HG02588 (cell line): Measurements from ENCODE around the gene GNAS-AS1.

Experiments used
- ATAC-seq: cut with Tn5 transposase; IDR thresholded peaks from one replicate; pipeline ENCODE4 v1.9.1; 2021; ENCODE audit warnings: mild to moderate bottlenecking, moderate library complexity; ENCODE audit not compliant: unreplicated experiment

The GNAS-AS1 gene

DNA sequence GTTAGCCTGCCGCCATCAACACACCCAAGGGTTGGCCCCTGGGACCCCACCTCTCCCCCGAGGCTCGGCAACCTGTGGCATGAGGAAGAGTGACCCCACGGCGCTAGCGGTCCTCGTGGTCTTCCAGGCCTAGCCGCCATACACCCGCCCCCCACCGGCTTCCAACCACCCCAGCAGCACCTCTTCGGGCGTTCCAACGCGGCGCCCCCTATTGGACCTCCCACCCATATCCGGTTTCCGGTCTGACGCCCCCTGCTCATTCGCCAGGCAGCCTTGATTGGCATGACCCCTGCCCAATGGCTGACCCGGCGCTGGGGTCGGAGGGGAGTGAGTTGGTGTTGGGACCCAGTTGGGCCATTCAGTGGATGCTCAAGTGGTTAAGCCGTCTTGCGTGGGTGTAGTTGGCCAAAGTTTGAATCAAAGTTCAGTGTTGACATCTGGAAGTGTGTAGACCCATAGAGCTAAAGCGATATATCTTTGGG lies at the start of gene GNAS-AS1:
Gene GNAS-AS1 (minus strand): TSS at position 210 of the 482 bp plus-strand sequence.
- peak; percentile 78 for ATAC-seq

GRCh38 chr20:58900397-58900796 lies 49.7 kb upstream of the GNAS-AS1 start:
- ATAC-seq = no peak

- no peak for ATAC-seq
Observed at GRCh38 chr20:58899512-58899911, 48.8 kb upstream of the GNAS-AS1 start.

- ATAC-seq = no peak
Observed at GRCh38 chr20:58898629-58899408, 48.1 kb upstream of the GNAS-AS1 start.

GRCh38 chr20:58897488-58897887 lies 46.8 kb upstream of the GNAS-AS1 start:
- no peak for ATAC-seq

DNA sequence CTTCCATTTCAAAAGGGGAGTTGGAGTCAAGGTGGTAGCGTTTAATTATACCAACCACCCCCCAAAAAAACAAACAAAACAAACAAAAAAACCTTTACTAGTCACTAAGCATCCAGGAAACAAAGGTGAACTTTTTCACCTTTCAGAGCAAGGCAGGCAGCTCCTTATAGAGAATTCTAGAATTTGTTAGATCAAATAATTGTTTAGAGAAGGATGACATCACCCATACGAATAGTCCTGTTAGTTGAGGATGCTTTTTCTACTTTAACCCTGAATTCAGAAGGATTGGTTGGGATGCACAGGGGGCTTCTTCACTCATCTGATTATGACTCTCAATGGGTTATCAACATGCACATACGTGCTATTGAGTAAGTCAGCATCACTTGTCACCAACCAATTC lies 46.1 kb upstream of the GNAS-AS1 start:
- ATAC-seq = no peak

DNA sequence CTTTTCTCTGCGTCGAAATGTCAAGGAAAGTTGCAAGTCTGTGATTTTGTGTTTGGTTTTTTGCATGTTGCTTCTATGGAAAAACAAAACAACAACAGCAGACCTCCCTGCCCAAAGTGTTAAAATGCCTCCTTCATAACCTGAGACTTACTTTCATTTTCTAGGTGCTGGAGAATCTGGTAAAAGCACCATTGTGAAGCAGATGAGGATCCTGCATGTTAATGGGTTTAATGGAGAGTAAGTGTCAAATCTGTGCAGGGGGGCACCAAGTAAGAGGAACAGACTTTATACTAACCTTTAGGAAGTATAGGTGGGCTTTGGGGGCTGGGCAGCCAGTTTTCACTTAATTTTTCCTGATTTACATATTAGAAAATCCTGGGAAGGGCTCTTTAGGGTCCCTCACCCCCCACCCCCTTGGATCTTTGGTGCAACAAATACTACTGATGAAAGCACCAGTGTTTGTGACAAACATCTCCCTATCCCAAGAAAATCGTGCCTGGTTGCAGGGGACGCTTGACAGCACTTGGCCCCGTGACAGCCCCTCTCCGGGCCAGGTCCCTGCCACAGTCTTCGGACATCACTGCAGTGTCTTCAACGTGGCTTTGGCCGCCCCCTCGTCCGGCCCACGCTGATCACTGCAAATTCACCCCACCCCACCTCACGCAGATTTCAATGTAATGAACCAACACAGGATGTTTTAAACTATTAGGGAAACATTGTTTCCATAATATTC lies 44.9 kb upstream of the GNAS-AS1 start:
- ATAC-seq = no peak

- ATAC-seq = no peak
Observed at GRCh38 chr20:58894652-58895447, 44.1 kb upstream of the GNAS-AS1 start.

- no peak for ATAC-seq
Observed at GRCh38 chr20:58893355-58894120, 42.8 kb upstream of the GNAS-AS1 start.

- ATAC-seq = no peak
Observed at GRCh38 chr20:58892932-58893224, 42.2 kb upstream of the GNAS-AS1 start.

- ATAC-seq = no peak
Observed at GRCh38 chr20:58892141-58892931, 41.6 kb upstream of the GNAS-AS1 start.

DNA sequence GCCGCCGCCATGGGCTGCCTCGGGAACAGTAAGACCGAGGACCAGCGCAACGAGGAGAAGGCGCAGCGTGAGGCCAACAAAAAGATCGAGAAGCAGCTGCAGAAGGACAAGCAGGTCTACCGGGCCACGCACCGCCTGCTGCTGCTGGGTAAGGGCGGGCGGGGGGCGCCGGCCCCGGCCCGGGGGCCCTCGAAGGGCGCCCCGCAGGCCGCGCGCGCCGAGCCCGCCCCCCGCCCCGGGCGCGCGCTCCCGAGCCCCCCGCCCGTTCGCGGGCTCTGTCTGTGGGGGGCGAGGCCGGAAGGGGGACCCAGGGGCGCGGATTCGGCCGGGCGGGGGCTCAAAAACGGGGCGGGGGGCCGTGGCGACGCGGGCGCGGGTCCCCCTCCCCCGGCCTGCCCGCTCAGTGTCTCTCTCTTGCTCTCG lies 41.0 kb upstream of the GNAS-AS1 start:
- ATAC-seq = no peak

DNA sequence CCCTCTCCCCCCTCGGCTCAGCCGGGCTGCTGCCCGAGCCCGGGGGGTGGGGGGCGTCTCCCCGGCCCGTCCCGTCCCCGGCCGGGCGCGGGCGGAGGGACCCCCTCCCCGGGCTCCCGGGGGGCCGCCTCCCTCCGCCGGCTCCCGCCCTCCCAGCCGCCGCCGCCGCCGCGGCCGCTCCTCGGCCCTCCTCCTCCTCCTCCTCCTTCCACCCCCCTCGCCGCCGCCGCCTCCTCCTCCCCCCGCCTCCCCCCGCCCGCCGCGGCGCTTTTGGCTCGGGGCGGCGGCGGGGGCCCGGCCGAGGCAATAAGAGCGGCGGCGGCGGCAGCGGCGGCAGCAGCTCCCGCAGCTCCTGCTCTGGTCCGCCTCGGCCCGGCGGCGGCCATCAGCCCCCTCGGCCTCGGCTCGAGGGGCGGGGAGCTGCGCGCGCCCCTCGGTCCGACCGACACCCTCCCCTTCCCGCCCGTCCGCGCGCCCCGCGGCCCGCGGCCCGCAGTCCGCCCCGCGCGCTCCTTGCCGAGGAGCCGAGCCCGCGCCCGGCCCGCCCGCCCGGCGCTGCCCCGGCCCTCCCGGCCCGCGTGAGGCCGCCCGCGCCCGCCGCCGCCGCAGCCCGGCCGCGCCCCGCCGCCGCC lies 40.5 kb upstream of the GNAS-AS1 start:
- ATAC-seq = peak; percentile 27

DNA sequence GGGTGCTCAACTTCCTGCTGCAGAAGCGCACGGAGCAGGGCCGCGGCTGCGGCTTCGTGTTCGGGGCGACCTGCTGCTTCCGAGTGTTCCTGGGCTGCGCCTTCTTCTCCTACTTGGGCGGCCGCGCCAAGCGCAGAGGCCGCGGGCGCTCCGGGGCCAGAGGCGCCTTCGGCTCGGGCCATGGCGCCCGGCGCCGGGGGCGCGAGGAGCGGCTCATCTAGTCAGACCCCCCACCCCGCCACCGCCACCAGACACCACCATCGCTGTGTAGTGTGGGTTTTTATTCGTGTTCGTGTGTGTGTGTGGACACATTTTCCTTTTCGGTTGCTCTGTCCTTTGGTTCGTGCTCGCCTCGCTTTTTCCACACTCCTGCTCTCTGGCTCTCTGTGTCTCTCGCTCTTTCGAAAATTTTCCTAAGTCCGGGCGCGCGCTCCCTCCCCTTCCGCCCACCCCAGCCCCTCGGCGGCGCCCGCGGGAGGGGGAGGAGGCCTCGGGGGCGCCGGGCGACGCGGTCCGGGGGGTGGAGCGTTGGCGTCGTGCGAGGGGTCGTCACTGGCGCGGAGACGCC lies 39.9 kb upstream of the GNAS-AS1 start:
- ATAC-seq = peak; percentile 26

GRCh38 chr20:58889798-58890517 lies 39.3 kb upstream of the GNAS-AS1 start:
- ATAC-seq = no peak

DNA sequence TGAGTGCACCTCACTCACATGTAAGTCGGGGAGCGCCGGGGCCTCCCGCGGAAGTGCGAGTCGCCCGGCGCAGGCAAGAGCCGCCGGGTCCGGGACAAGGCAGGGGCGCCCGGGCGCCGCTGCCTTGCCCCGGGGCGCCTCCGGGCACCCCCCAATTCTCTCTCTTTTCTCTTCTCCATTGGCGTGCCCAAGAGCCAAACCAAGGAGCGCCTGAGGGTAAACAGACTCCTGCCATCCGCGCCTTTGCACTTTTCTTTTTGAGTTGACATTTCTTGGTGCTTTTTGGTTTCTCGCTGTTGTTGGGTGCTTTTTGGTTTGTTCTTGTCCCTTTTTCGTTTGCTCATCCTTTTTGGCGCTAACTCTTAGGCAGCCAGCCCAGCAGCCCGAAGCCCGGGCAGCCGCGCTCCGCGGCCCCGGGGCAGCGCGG lies 38.6 kb upstream of the GNAS-AS1 start:
- ATAC-seq = no peak

- ATAC-seq = peak; percentile 38
Observed at GRCh38 chr20:58888521-58889333, 38.0 kb upstream of the GNAS-AS1 start.

DNA sequence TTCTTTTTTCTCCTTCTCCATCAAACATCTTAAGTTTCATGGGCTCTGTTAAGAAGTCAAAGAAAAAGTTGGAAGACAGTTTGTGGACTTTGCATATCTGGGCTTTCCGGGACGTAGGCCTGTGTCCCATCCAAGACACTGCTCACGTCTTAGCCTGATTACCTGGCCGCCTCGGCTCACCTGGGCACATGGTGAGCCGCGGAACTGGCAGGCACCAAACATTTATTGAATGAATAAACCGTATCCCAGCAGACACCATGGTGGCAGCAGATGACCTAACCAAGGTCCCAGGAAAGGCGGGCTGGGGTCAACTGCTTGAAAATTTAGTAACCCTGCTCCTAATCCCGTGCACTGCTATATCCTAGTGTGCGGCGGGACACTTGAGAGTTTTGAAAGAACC lies 37.4 kb upstream of the GNAS-AS1 start:
- ATAC-seq = no peak
